ENCODE data around the gene PRKCQ.

GRCh38 chr10:6379015-6379776 lies 200.9 kb downstream of the PRKCQ start:
- no peak for TF ChIP-seq RCOR1 (IDR thresholded peaks at IDR 0.05; ENCODE audit: insufficient replicate concordance, low read length)
- no peak for TF ChIP-seq POLR2A (IDR thresholded peaks at IDR 0.05; ENCODE audit: low read depth, low read length)
